ENCODE results near the gene EBI3. TPM values are rescaled to one million over a fixed set of nuclear protein-coding genes. Genes with fewer than 3 reads are reported as not detected.
"Not testable (repeated sequence)": the region's sequence is repeated elsewhere in the genome, so short reads cannot be mapped to it uniquely, and the experiment has no call there.

Gene EBI3
- total RNA-seq, 1 experiment from 2014 or later = 2.7 TPM

DNA sequence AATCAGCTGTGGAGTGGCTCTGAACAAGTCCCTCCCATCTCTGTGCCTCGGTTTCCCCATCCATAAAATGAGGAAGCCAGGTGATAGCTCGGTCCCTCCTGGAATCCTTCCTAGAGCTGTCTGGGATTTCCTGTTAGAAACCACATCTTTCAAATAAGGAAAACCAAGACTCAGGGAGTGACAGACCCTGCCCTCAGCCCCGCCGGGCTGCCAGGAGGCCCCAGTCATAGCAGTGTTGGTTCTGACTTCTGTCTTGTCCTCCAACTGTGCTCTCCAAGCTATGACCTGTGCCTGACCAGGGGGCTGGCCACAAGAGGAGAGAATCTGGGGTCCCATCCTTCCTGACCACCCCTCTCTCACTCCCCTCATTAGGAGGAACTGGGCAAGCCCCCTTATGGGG, 48.7 kb downstream of the EBI3 start:
- DNase-seq (ENCODE audit: low read depth) = no peak

DNA sequence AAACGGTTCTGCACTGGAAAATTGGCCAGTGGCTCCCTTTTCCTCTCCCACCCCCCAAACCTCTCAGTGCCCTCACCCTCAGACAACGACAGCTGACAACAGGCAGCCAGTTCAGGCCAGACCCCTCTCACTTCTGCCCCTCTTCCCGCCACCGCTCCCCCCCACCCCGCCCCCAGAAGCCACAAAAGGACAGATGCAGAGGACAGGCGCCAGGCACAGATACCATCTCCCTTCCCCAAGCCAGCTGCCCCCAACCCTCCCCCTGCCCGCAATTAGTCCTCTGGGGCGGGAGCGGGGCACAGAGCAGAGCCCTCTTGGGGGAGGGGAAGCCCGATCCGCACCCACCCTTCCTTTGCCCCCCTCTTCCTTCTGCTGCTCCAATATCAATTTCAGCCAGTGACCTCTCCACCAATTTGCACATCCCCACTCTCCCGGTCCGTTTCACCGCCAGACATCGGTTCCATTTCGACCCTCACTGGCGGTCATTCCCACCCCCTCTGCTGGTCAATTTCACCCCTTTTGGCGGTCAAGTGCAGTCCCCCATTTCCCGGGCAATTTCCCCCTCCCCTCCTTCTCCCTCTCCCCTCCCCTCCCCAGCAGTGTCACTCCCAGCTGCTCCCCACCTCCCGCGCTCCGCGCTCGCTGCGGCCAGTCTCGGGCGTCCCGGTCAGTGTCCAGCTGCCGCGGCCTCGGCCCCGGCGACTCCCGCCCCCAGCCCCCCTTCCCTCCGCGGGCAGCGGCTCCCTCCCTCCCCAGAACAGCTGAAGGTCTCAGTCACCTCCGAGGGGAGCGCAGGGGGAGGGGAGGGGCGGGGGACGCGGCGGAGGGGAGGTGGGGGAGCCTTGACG, 49.3 kb downstream of the EBI3 start, which contains the start of gene SHD:
Gene SHD, plus strand, starts transcription at position 848 of the 848 bp plus-strand sequence. CDS start 798 bp downstream, outside the sequence.
- no peak for DNase-seq (ENCODE audit: low read depth)

DNA sequence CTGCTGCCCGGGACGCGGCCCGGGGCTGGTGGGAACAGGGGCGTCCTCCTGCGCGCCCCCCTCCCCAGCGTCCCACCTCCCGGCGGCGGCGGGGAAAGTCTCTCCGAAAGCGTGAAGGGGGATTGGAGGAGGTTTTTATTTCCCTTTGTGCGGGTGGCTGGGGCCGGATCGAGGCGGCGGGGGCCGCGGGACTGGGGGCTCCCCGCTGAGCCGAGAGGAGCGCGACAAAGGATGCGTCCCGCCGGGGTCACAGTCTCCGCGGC, 49.9 kb downstream of the EBI3 start:
- no peak for DNase-seq (ENCODE audit: low read depth)

DNA sequence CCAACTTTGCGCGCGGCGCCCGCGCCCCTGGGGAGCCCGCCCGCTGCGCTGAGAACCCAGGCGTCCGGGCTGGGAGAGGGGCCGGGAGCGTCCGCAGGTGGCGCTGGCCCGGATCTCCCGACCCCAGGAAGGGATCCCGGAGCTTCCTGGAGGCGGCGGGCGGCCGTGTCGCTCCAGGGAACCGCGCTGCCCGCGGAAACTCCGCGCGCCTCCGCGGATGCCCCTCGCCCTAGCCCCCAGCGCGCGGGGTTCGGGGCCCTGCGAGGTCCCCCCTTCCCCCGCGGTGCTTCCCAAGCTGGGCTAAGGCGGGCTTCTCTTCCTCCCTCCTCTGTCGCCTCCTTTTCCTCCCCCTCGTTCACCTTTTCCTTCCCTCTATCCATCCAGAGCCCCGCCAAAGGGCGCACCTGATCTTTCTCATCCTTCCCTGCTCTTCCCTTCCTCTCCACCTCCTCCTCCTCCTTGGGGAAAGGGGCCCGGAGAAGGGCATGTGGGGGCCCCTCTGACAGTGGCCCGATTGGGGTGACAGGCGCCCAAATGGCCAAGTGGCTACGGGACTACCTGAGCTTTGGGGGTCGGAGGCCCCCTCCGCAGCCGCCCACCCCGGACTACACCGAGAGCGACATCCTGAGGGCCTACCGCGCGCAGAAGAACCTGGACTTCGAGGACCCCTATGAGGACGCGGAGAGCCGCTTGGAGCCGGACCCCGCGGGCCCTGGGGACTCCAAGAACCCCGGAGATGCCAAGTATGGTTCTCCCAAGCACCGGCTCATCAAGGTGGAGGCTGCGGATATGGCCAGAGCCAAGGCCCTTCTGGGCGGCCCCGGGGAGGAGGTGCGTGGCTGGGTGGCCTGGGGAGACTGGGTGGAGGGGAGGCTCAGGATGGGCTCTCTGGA, 50.5 kb downstream of the EBI3 start:
- DNase-seq (ENCODE audit: low read depth) = no peak

DNA sequence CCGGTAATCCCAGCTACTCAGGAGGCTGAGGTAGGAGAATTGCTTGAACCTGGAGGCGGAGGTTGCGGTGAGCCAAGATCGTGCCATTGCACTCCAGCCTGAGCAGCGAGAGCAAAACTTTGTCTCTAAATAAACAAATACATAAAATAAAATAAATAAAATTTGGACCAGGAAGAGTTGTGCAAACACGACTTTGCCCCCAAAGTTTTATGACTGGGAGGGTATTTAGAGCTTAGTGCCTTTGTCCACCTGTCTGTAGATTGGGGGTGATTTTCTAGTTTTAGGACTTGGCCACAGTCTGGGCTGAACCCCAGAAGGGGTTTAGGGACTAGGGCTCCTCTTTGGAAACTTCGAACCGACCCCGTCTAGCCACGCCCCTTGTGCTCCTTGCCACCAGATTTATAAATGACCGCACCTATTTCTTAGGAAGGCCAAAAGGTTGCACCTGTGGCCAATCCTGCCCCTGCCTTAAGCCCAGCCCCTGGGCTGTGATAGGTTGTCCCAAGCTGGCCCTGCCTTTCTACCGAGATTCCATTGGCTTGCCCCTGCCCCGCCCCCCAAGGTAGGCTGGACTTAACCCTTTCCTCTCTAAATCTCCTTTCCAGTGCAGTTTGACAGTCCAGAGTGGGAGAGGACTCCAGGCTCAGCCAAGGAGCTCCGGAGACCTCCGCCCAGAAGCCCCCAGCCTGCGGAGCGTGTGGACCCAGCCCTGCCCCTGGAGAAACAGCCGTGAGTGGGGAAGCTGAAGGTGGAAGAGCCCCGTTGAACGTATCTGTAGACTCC, 55.0 kb downstream of the EBI3 start:
- peak; percentile 18 for DNase-seq (ENCODE audit: low read depth)

DNA sequence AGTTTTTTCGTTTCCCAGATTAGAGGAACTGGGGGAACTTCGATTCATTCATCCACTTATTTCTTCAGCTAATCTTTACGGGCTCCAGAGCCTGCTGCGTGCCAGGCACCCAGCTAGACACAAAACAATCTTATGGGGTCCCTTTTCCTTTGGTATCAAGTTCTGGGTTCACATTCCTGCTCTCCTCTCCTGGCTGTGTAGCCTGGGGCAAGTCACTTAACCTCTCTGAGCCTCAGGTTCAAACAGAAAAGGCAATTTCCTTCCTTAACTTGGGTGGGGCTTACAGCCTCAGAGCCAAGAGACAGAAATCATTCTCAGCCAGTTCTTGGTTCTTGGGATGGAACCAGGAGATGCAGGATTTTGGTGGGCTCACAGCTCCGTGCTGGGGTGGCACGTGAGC, 55.7 kb downstream of the EBI3 start:
- DNase-seq (ENCODE audit: low read depth) = no peak

DNA sequence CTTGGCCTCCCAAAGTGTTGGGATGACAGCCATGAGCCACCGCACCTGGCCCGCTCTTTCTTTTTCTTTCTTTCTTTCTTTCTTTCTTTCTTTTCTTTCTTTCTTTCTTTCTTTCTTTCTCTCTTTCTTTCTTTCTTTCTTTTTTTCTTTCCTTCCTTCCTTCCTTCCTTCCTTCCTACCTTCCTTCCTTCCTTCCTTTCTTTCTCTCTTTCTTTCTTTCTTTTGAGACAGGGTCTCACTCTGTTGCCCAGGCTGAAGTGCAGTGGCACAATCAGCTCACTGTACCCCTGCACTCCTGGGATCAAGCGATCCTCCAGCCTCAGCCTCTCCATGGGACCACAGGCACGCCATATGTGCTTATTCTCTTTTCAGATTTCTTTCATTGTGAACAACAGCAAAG, 56.8 kb downstream of the EBI3 start:
- DNase-seq (ENCODE audit: low read depth) = not testable (repeated sequence)

Other genes with a start within 250 kb of the EBI3 start
- 667 and 964 TPM in 2 replicates for gene EEF2, start 244.1 kb upstream of the EBI3 start, total RNA-seq (2014; rRNA removed; shearing (Covaris generic))
- gene PIAS4, start 221.8 kb upstream of the EBI3 start, total RNA-seq (2014; rRNA removed; shearing (Covaris generic)) = 16.2 and 19.5 TPM in 2 replicates
- 6.1 and 17.7 TPM in 2 replicates for gene ZBTB7A, start 162.6 kb upstream of the EBI3 start, total RNA-seq (2014; rRNA removed; shearing (Covaris generic))
- gene MAP2K2, start 105.4 kb upstream of the EBI3 start, total RNA-seq (2014; rRNA removed; shearing (Covaris generic)) = 115 and 162 TPM in 2 replicates
- 0.39 TPM in 1 of 2 replicates, not detected in the other for gene CREB3L3, start 75.9 kb upstream of the EBI3 start, total RNA-seq (2014; rRNA removed; shearing (Covaris generic))
- 9.4 and 21.9 TPM in 2 replicates for gene SIRT6, start 47.0 kb upstream of the EBI3 start, total RNA-seq (2014; rRNA removed; shearing (Covaris generic))
- 0.12 and 0.20 TPM in 2 replicates for gene ANKRD24, start 46.8 kb upstream of the EBI3 start, total RNA-seq (2014; rRNA removed; shearing (Covaris generic))
- gene YJU2, start 17.6 kb downstream of the EBI3 start, total RNA-seq (2014; rRNA removed; shearing (Covaris generic)) = 24.4 and 28.2 TPM in 2 replicates
- gene SHD, start 49.7 kb downstream of the EBI3 start, total RNA-seq (2014; rRNA removed; shearing (Covaris generic)) = not detected in 2 replicates
- not detected in 2 replicates for gene TMIGD2, start 72.9 kb downstream of the EBI3 start, total RNA-seq (2014; rRNA removed; shearing (Covaris generic))
- 11.7 and 14.7 TPM in 2 replicates for gene FSD1, start 75.1 kb downstream of the EBI3 start, total RNA-seq (2014; rRNA removed; shearing (Covaris generic))
- gene STAP2, start 109.3 kb downstream of the EBI3 start, total RNA-seq (2014; rRNA removed; shearing (Covaris generic)) = 7.9 and 13.7 TPM in 2 replicates
- gene MPND, start 114.0 kb downstream of the EBI3 start, total RNA-seq (2014; rRNA removed; shearing (Covaris generic)) = 6.3 and 9.9 TPM in 2 replicates
- gene SH3GL1, start 171.0 kb downstream of the EBI3 start, total RNA-seq (2014; rRNA removed; shearing (Covaris generic)) = 60.5 and 99.7 TPM in 2 replicates
- 22.8 and 38.1 TPM in 2 replicates for gene CHAF1A, start 173.1 kb downstream of the EBI3 start, total RNA-seq (2014; rRNA removed; shearing (Covaris generic))
- gene UBXN6, start 228.3 kb downstream of the EBI3 start, total RNA-seq (2014; rRNA removed; shearing (Covaris generic)) = 78.5 and 127 TPM in 2 replicates
- 36.1 and 69.3 TPM in 2 replicates for gene HDGFL2, start 242.8 kb downstream of the EBI3 start, total RNA-seq (2014; rRNA removed; shearing (Covaris generic))

All from M059J (cell line).